Fibroblast of lung (primary cell): ENCODE data around the gene RAB44. TPM values are rescaled to one million over a fixed set of nuclear protein-coding genes. Genes with fewer than 3 reads are reported as not detected.

ENCODE experiments used
- DNase-seq, 2 donors: peaks; one replicate each; pipeline versions ENCODE4 v3.0.0 to v3.0.0-alpha.2; 2010; ENCODE audit warnings: low read depth in 2 of 2
- H2AFZ ChIP-seq: 2 replicates; pipeline ENCODE4 v1.5.1; 2012; ENCODE audit warnings: low read length, control low read depth, inconsistent platforms
- H3K27ac ChIP-seq: 2 replicates; pipeline ENCODE4 v1.5.1; 2011; ENCODE audit warnings: low read length, control low read depth; ENCODE audit not compliant: insufficient read depth
- H3K27me3 ChIP-seq: 2 replicates; pipeline ENCODE4 v1.5.1; 2011; ENCODE audit warnings: mild to moderate bottlenecking, low read length; ENCODE audit not compliant: control insufficient read depth, insufficient read depth
- H3K36me3 ChIP-seq: 2 replicates; pipeline ENCODE4 v1.5.1; 2011; ENCODE audit warnings: low read length; ENCODE audit not compliant: control insufficient read depth, insufficient read depth
- H3K4me1 ChIP-seq: 2 replicates; pipeline ENCODE4 v1.5.1; 2011; ENCODE audit warnings: low read length; ENCODE audit not compliant: control insufficient read depth, insufficient read depth; ENCODE audit errors: extremely low read depth
- H3K4me2 ChIP-seq: 2 replicates; pipeline ENCODE4 v1.5.1; 2011; ENCODE audit warnings: low read length, control low read depth; ENCODE audit not compliant: insufficient read depth; ENCODE audit errors: extremely low read depth
- H3K4me3 ChIP-seq, 4 experiments: fragments of 200-600 bp in 1 of 4; sonication (generic) in 1 of 4; replicated peaks in 1 of 4; 2 replicates each; pipeline ENCODE4 v1.5.1; 2011 to 2016; ENCODE audit warnings: low read length in 4 of 4, low read depth in 3 of 4, mild to moderate bottlenecking in 3 of 4, control low read depth in 2 of 4, inconsistent platforms in 1 of 4, mixed read lengths in 1 of 4; ENCODE audit not compliant: insufficient read depth in 1 of 4; ENCODE audit errors: control extremely low read depth in 1 of 4
- H3K79me2 ChIP-seq: 2 replicates; pipeline ENCODE4 v1.5.1; 2012; ENCODE audit warnings: mild to moderate bottlenecking, low read length, inconsistent platforms; ENCODE audit not compliant: control insufficient read depth, insufficient read depth
- H3K9ac ChIP-seq: 2 replicates; pipeline ENCODE4 v1.5.1; 2011; ENCODE audit warnings: mild to moderate bottlenecking, low read length, control low read depth; ENCODE audit not compliant: insufficient read depth
- H3K9me3 ChIP-seq: 2 replicates; pipeline ENCODE4 v1.5.1; 2012; ENCODE audit warnings: low read depth, low read length; ENCODE audit not compliant: control insufficient read depth, insufficient read depth
- H4K20me1 ChIP-seq: 2 replicates; pipeline ENCODE4 v1.5.1; 2011; ENCODE audit warnings: low read length; ENCODE audit not compliant: control insufficient read depth, insufficient read depth; ENCODE audit errors: extremely low read depth
- EZH2 ChIP-seq: IDR thresholded peaks from 2 replicates; pipeline ENCODE4 v1.5.1; 2012; ENCODE audit warnings: low read length, control low read depth, mild to moderate bottlenecking; ENCODE audit errors: missing control alignments
- polyA plus RNA-seq, 2 donors: library from polyadenylated mRNA; depleted of rRNA in 1 of 2; stranded (reverse) in 1 of 2; unstranded in 1 of 2; fragments of >200 nt; gene quantifications; 2 replicates each; pipeline ENCODE4 v1.2.1, GENCODE V29; 2011 to 2012; ENCODE audit warnings: missing spikeins in 1 of 2
- total RNA-seq: library from RNA; depleted of rRNA; stranded (reverse); fragments of >200 nt; gene quantifications from 2 replicates; pipeline ENCODE4 v1.2.1, GENCODE V29; 2014
- TF ChIP-seq, protein P1 (sequence below), 2 donors: IDR thresholded peaks in 1 of 2; conservative IDR thresholded peaks in 1 of 2; 1 replicate in 1 of 2; 2 replicates in 1 of 2; pipeline ENCODE4 v1.5.1; 2011 to 2012; ENCODE audit warnings: low read length in 2 of 2, control low read depth in 1 of 2, inconsistent platforms in 1 of 2, low read depth in 1 of 2, mild to moderate bottlenecking in 1 of 2

Gene RAB44
- total and polyA plus RNA-seq, 2 donors (not counting 1 experiment from before 2014, with no cell fraction given): under 0.01 TPM; not detected in 1

DNA sequence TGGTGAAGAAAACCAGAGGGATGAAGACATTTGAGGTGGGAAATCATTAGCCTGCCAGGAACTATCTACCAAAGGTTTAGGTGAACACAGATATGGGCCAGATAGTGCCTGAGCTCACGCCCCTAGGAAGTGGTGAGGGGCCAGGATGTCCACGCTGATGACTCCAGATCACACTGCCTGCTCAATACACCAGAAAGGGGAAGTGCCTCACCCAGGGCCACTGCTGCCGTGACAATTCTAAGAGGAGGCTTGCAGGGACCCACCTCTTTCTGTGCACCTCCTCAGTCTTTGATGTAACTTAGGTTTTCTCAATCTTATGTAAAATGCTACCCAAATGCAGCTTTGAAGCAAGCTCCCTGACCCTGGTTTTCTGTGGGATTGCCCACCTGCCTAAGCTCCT, 5.4 kb upstream of the RAB44 start:
- TF ChIP-seq, protein P1, sequence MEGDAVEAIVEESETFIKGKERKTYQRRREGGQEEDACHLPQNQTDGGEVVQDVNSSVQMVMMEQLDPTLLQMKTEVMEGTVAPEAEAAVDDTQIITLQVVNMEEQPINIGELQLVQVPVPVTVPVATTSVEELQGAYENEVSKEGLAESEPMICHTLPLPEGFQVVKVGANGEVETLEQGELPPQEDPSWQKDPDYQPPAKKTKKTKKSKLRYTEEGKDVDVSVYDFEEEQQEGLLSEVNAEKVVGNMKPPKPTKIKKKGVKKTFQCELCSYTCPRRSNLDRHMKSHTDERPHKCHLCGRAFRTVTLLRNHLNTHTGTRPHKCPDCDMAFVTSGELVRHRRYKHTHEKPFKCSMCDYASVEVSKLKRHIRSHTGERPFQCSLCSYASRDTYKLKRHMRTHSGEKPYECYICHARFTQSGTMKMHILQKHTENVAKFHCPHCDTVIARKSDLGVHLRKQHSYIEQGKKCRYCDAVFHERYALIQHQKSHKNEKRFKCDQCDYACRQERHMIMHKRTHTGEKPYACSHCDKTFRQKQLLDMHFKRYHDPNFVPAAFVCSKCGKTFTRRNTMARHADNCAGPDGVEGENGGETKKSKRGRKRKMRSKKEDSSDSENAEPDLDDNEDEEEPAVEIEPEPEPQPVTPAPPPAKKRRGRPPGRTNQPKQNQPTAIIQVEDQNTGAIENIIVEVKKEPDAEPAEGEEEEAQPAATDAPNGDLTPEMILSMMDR (conservative IDR thresholded peaks at IDR 0.05 in 1 of 2, IDR thresholded peaks at IDR 0.05 in 1 of 2; ENCODE audit: low read depth in 1 of 2, low read length in 2 of 2): no peak
- TF ChIP-seq EZH2: no peak
- Histone ChIP-seq H3K4me2 (no peak overlapping the region), H3K9me3 (no peaks in the 10 kb centered on the region), H2AFZ (no peak overlapping the region), H3K79me2 (no peaks in the 10 kb centered on the region), H4K20me1 (no peaks in the 10 kb centered on the region), H3K36me3 (no peaks in the 10 kb centered on the region), H3K27me3 (no peaks in the 10 kb centered on the region), H3K9ac (no peak overlapping the region), H3K4me3 (no peak overlapping the region), H3K27ac (no peak overlapping the region), H3K4me1 (no peaks in the 10 kb centered on the region)
- DNase-seq: no peak

DNA sequence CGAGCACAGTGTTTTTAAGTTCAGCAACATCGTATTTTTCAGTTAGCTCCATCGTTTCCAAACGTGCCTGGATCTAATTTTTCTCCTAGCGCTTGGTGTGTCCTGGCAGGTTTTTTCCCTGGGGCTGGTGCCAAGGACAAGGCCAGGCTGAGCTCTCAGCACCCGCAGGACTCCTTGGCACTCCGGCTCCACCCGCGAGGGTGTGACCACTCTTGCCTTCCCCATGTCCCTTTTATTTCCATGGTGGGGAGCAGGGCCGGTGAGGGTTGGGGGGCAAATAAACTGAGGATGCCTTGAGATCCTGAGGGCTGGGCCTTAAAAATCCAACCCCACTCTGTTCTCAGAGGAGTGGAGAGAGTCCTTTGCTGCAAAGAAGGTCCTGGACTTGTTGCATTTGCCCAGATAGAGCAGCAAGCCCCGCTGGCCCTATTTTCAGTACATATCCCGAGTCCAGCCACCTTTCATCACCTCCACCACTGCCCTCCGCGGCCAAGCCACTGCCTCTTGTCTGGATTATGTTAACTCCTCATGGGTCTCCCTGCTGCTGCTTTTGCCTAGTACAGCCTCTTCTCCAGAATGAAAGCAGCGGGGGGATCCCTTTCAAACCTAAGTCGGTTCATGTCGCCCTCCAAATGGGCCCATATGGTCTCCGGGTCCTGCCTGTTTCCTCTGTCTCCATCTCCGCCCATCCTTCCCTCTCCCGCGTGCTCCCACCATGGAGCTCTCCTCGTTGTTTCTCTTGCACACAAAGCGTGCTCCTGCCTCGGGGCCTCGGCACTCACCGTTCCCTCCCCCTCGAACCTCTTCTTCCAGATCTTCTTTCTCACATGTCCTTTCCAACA, 4.5 kb upstream of the RAB44 start:
- Histone ChIP-seq H2AFZ (no peak overlapping the region), H3K9ac (no peak overlapping the region), H3K4me2 (no peak overlapping the region), H3K27ac (no peak overlapping the region), H3K27me3 (no peaks in the 10 kb centered on the region), H3K79me2 (no peaks in the 10 kb centered on the region), H3K4me3 (no peak overlapping the region), H4K20me1 (no peaks in the 10 kb centered on the region), H3K9me3 (no peaks in the 10 kb centered on the region), H3K4me1 (no peaks in the 10 kb centered on the region), H3K36me3 (no peaks in the 10 kb centered on the region)
- TF ChIP-seq EZH2: no peak
- TF ChIP-seq, protein P1 (conservative IDR thresholded peaks at IDR 0.05 in 1 of 2, IDR thresholded peaks at IDR 0.05 in 1 of 2; ENCODE audit: low read depth in 1 of 2, low read length in 2 of 2): no peak
- DNase-seq: no peak

DNA sequence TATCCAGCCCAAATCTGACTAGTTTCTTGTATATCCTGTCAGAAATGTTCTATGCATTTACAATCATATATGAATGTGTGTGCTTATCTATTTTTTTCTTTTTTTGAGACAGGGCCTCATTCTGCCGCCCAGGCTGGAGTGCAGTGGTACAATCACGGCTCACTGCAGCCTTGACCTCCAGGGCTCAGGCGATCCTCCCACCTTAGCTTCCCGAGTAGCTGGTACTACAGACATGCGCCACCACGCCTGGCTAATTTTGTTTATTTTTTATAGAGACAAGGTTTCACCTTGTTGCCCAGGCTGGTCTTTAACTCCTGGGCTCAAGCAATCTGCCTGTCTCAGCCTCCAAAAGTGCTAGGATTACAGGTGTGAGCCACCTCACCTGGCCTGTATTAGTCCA, 3.0 kb upstream of the RAB44 start:
- H3K27me3 ChIP-seq: no peaks in the 10 kb centered on the region
- no peak for DNase-seq
- H3K4me3 ChIP-seq: no peak overlapping the region
- no peak overlapping the region for H2AFZ ChIP-seq
- no peaks in the 10 kb centered on the region for H3K9me3 ChIP-seq
- H3K4me2 ChIP-seq: no peak overlapping the region
- no peaks in the 10 kb centered on the region for H3K79me2 ChIP-seq
- H3K27ac ChIP-seq: no peak overlapping the region
- TF ChIP-seq EZH2: no peak
- TF ChIP-seq, protein P1 (conservative IDR thresholded peaks at IDR 0.05 in 1 of 2, IDR thresholded peaks at IDR 0.05 in 1 of 2; ENCODE audit: low read depth in 1 of 2, low read length in 2 of 2): no peak
- no peaks in the 10 kb centered on the region for H4K20me1 ChIP-seq
- H3K36me3 ChIP-seq: no peaks in the 10 kb centered on the region
- H3K9ac ChIP-seq: no peak overlapping the region
- H3K4me1 ChIP-seq: no peaks in the 10 kb centered on the region
